Measurements from ENCODE around the gene FSTL5.

FSTL5 gene

GRCh38 chr4:161555689-161556660 is 607.8 kb downstream of the FSTL5 start:
- no peak for DNase-seq

- DNase-seq, result no peak
Measured at GRCh38 chr4:161554372-161554990, 609.3 kb downstream of the FSTL5 start.

- DNase-seq, result no peak
Measured at GRCh38 chr4:161546902-161547301, 616.9 kb downstream of the FSTL5 start.

GRCh38 chr4:161540265-161540664 is 623.5 kb downstream of the FSTL5 start:
- no peak for DNase-seq

- DNase-seq, result no peak
Measured at GRCh38 chr4:161538941-161539340, 624.9 kb downstream of the FSTL5 start.

GRCh38 chr4:161530710-161531109 is 633.1 kb downstream of the FSTL5 start:
- DNase-seq, result no peak

GRCh38 chr4:161525121-161525520 is 638.7 kb downstream of the FSTL5 start:
- DNase-seq, result no peak

- no peak for DNase-seq
Measured at GRCh38 chr4:161522031-161522430, 641.8 kb downstream of the FSTL5 start.

- DNase-seq, result no peak
Measured at GRCh38 chr4:161519611-161520010, 644.2 kb downstream of the FSTL5 start.

- DNase-seq, result no peak
Measured at GRCh38 chr4:161517941-161518340, 645.9 kb downstream of the FSTL5 start.

GRCh38 chr4:161505141-161505540 is 658.7 kb downstream of the FSTL5 start:
- DNase-seq, result no peak

GRCh38 chr4:161498155-161498554 is 665.6 kb downstream of the FSTL5 start:
- no peak for DNase-seq

- no peak for DNase-seq
Measured at GRCh38 chr4:161486461-161486860, 677.3 kb downstream of the FSTL5 start.

GRCh38 chr4:161466316-161466715 is 697.5 kb downstream of the FSTL5 start:
- no peak for DNase-seq

- DNase-seq, result no peak
Measured at GRCh38 chr4:161463436-161463835, 700.4 kb downstream of the FSTL5 start.

GRCh38 chr4:161457906-161458305 is 705.9 kb downstream of the FSTL5 start:
- DNase-seq, result no peak

GRCh38 chr4:161457311-161457710 is 706.5 kb downstream of the FSTL5 start:
- no peak for DNase-seq

GRCh38 chr4:161454860-161455259 is 708.9 kb downstream of the FSTL5 start:
- no peak for DNase-seq

GRCh38 chr4:161448550-161449180 is 715.1 kb downstream of the FSTL5 start:
- no peak for DNase-seq

- no peak for DNase-seq
Measured at GRCh38 chr4:161444626-161445025, 719.2 kb downstream of the FSTL5 start.

GRCh38 chr4:161442921-161443320 is 720.9 kb downstream of the FSTL5 start:
- no peak for DNase-seq

- DNase-seq, result no peak
Measured at GRCh38 chr4:161438096-161438495, 725.7 kb downstream of the FSTL5 start.

- DNase-seq, result no peak
Measured at GRCh38 chr4:161428180-161428965, 735.4 kb downstream of the FSTL5 start.
